GM19328 (cell line): ENCODE measurements around the gene CKS1B.
"Not testable (repeated sequence)": the region's sequence is repeated elsewhere in the genome, so short reads cannot be mapped to it uniquely, and the experiment has no call there.

Source experiments
- ATAC-seq: cut with Tn5 transposase; IDR thresholded peaks from one replicate; pipeline ENCODE4 v1.9.1; 2021; ENCODE audit warnings: mild to moderate bottlenecking, moderate library complexity; ENCODE audit not compliant: unreplicated experiment

Gene CKS1B

DNA sequence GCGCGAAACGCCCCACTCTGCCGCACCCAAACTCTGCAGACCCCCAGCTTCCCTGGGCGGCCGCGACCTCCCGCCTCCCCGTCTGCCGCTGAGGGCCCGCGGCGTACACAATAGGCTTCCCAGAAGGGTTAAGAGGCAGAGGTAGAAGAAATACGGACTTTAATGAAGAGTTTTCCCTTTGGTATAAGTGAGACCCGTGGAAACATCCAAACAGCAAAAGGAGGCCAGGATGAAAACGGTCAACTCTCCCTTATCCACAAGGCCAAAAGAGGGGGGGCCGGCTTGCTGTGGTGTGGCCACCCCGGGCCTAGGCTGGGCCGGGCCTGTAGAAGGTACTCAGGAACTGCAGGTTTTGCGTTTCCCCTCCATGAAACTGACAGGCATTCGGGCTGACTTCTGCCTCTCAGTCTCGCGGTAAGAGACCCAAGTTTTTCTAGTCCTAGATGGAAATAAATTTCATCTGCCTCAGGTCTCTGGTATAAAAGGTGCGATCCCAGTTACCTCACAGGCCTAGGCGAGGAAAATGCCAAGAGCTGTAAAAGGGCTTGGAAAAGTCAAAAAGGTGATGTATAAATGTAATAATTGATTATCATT is 12.2 kb upstream of the CKS1B start:
- ATAC-seq, result no peak

DNA sequence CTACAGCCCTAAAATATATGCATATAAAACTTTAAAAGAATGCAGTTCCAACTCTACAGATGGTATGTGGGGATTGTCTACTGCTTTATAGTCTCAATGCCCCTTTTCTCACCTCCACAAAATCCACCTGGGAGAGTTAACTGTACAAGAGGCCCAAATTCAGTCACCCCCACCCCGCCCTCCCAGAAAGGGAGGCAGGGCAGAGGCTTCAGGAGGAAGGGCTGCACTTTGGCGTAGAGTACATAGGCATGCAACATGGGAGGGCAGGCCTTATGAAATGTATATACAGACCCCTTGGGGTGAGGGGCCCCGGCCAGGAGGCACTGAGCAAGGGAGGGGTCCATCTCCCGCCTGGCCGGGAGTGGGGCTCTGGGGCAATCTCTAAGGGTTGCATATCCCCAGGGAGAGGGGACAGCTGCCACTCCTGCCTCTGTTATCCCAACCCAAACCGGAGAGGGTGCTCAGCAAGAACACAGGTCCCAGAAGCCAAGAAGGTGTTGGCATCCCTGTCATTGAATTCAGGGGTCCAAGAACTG is 11.6 kb upstream of the CKS1B start:
- no peak for ATAC-seq

DNA sequence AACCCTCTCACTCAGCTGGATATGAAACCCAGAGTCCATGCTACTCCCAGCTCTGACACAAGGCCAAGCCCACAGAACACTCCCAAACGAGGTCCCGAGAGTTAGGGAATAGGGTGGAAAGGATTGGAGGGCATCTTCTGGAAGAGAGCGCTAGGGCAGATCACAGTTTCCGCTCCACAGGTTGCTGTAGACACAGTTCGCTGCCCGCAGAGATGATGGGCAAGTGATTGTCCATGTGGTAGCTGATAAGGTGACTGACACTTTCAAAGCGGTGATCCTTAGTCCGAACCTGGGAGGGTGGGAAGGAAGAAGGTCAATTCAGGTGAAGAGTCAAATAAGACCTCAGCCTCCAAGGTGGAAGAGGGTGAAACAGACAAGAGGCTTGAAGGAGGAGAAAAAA is 10.8 kb upstream of the CKS1B start:
- no peak for ATAC-seq

DNA sequence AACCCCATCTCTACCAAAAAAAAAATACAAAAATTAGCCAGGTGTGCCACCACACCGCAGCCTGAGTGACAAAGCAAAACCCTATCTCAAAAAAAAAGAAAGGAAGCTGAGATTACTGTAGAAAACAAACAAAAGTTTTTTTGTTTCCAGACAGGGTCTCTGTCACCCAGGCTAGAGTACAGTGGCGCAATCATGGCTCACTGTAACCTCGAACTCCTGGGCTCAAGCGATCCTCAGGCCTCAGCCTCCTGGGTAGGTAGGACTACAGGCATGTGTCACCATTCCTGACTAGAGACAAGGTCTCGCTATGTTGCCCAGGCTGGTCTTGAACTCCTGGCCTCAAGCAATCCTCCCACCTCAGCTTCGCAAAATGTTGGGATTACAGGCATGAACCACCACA is 10.1 kb upstream of the CKS1B start:
- ATAC-seq, result no peak

DNA sequence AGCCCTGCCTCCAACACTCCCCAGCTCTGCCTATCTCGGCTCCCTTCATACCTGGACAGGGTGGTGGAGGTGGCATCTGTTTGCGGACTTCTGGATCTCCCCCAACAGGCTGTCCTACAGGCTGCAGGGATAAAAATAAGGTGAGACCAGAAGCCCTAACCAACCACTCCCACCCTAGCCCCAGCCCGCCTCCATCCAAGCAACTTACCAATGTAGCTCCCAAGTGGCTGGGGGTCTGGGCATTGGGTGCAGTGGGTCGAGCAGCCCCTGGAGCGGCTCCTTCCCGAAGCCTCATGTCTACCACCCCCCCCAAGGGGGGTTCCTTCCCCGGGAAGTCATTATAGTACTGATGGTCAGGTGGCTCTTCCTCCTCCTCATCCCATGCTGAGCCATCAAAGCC is 8.4 kb upstream of the CKS1B start:
- no peak for ATAC-seq

DNA sequence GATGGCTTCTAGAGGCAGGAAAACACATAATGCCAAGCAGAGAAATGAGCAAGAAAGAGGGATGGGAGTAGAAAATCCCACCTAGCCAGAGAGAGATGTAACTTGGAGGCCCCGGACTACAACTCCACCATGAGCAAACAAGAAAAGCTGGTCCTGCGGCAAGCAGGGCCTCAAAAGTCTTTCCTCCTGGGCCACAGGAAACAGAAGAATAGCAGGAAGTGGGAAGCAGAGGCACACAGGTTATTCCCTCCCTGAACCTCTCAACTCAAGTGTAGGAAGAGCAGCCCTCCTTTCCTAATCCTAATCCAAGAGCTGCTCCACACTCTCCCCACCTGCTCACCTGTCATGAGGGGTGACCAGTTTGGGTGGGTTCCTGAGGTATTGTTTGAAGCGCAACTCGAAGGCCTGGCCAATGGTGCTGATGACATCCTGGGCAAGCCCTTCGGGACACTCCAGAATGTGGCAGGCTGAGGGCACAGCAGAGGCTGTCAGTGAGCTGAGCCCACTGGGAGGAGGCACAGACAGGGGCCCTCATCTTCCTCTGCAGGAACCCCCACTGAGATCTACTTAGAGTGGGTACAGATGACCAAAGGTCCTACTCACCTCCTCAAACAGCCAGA is 7.0 kb upstream of the CKS1B start:
- ATAC-seq, result no peak

DNA sequence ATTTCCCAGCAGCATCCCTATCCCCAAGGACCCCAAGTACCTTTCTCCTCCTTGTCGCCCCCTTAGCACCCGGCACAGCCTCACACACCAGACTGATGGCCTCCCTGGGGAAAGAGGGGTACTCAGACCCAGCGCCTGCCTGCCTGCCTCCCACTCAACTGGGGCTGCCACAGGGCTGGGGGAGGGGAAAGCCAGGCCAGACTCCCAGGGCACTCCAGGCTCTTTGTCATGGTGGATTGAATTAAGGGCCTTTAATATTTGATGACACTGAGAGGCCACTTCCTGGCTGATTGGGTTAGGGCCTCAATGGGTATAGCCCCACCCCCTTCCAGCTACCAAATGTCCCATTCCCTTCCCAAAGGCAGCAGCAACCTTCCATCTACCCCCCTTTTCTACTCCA is 5.8 kb upstream of the CKS1B start:
- ATAC-seq, result no peak

DNA sequence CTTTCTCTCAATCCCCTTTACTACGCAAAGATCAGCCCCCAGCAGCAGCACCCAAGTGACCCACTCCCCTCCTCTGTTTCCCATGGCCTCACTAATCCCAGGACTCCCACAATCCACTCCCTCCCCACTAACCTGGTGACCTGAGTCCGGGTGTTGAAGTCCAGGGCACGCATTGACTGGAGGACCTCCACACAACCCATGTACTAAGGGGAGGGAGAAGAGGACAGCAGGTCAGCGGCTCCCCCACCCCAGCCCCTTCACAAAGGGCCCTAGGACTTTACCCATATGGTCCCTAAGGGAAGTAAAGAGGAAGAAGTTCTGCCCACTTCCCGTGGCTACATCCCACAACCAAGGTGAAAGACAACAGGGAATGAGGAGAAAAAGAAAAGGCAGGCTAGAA is 5.2 kb upstream of the CKS1B start:
- no peak for ATAC-seq

DNA sequence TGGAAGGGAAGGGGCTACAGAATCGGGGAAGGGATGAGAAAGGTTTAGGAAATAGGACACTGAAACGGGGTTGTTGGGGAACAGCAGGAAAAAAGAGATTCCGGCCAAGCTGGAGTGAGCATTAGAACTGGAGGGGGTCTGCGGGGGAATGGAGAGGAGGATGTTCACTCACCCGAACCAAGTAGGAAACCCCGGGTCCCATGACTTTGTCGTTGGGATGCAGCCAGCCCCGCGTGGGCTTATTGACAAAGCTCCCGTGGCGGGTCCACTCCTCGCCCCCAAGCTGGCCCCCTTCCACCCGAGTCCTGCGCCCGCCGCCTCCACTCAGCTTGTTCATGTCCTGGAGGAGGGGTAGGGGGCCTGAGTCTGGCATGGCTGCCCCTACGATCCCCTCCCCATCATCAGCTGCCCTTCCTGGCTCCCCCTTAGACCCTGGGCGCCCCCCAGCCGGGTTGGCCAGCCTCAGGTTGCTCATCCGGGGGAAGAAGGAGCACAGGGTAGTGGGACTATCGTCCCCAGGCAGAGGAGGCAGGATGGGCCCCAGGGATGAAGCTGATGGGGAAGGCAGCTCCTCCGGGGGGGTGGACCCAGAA is 4.5 kb upstream of the CKS1B start:
- ATAC-seq, result no peak

DNA sequence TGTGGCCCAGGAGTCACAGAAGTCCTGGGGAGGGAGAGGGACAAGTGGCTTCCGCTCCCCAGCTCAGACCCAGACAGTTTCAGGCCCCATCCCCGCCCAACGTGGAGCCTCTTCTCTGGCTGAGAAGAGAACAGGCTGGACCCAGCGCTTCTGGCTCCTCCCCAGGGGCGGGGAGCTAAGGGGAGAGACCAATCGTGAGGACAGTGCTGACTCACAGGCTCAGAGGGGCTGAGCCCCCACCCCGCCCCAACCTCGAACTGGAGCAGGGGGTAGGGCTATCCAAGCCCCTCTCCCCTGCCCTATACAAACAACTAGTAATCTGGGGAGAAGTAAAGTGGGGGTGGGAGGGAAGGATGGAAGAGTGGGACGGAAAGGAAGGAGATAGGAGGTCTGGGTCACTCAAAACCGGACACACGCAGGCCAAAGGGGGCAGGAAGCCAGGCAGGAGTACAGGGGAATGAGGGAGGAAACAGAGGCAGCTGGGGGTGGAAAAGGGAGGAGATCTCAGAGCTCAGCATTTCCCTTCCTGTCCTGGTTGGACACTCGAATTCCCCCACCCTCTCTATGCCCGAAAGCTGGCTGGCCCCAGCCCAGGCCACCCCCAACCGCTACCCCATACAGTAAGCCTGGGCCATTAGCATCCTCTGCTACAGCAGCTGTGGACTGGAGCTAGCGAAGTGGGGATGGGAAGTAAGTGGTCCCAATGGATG is 3.7 kb upstream of the CKS1B start, which contains the start of gene SHC1:
Gene SHC1, minus strand, starts transcription at position 117 of the 710 bp plus-strand sequence. CDS start 221 bp downstream, outside the sequence.
- ATAC-seq, result no peak

DNA sequence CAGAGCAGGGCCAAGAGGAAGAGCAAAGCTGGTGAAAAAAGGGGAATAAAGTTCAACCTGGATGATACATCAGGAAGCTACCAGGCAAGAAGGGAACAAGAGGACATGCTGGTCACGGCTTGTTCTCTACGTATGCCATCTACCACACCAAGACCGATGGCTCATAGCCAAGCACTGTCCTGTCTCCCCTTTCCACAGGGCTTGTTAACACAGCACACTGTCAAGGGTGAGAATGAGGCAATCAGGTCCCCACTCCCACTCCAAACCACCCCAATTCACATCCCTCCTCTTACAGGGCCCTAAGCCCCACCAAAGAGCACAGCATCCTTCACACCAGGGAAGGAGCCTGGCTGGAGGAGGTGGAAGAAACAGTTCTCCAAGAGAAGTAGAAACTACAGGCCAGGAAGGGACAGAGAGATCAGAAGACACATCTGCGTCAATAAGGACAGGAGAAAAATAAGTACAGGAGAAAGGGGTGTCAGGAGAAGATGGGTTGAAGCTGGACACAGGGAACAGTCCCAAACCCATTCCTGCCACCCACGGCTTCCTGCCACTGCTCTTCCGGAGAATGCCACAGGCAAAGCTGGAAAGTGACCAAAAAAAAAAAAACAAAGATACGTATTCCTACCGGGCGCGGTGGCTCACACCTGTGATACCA is 3.0 kb upstream of the CKS1B start:
- no peak for ATAC-seq

DNA sequence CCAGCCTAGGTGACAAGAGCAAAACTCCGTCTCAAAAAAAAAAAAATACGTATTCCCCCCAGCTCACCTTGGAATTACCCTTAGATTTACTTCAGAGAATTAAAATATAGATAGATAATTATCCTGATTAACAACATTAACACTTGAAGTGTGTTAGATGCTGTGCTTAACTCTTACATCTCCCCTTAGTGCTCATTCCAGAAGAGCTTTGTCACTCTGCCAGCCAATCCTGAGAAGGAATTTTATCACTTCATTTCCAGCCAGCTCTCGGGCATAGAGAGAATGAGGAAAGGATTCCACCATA is 2.3 kb upstream of the CKS1B start:
- no peak for ATAC-seq

DNA sequence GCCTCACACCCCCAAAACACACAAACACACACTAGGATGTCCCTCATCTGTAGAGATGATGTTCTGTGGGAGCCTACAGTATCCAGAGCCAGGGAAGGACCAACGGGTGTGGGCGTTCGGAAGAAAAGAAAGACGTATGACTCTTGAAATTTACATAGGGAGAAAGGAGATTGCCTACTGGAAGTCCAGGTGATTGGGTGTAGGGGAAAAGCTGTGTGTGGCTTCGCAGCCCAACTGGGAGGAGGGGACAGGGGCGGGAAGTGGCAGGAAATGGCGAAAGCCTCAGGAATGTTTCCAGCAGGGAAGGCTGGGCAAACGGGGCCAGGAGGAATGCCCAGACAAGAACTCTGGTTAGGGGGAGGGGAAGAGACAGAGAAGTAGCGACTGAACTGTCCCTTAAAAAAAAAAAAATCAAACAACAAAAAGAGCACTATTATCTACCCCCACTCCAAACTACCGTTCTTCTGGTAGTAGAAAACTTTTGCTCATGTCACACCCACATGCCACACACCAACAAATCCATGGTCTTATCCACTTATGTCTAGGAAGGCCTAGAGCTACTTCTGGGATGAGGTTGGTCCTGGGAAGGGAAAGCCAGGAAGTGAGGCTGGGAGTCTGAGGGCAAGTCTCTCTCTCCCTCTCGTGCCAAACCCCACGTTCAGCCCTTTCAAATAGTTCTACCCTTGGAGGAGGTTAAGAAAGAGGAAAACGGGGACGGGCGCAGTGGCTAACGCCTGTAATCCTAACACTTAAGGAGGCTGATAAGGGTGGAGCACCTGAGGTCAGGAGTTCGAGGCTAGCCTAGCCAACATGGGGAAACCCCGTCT is 1.8 kb upstream of the CKS1B start:
- no peak for ATAC-seq

DNA sequence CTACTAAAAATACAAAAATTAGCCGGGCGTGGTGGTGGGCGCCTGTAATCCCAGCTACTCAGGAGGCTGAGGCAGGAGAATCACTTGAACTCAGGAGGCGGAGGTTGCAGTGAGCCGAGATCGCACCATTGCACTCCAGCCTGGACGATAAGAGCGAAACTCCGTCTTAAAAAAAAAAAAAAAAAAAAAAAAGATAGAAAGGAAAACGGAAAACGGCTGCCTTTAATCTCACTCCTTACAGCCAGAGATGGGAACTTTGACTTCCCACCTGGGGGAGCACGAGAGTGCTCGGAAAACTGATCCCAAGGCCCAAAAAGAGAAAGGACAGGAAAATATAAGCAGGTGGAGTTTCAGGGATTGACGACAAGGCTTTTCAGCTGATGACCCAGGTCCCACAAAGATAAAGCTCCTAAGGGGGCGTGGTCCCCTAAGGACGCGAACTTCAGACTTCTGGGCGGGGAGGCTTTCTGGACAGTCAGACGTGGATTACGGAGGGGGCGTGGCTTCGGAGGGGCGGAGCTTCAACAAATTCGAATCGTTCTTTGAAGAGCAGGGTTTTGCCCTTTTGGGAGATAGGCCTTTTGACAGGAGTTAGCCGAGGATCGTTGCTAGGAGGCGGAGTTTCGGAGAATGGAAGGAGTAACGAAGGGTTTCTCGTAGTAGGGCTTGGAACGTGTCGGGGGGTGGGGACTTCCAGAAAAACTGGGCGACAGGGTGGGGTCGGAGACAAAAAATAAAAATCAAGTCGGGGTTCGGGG is 958 bp upstream of the CKS1B start:
- no peak for ATAC-seq

DNA sequence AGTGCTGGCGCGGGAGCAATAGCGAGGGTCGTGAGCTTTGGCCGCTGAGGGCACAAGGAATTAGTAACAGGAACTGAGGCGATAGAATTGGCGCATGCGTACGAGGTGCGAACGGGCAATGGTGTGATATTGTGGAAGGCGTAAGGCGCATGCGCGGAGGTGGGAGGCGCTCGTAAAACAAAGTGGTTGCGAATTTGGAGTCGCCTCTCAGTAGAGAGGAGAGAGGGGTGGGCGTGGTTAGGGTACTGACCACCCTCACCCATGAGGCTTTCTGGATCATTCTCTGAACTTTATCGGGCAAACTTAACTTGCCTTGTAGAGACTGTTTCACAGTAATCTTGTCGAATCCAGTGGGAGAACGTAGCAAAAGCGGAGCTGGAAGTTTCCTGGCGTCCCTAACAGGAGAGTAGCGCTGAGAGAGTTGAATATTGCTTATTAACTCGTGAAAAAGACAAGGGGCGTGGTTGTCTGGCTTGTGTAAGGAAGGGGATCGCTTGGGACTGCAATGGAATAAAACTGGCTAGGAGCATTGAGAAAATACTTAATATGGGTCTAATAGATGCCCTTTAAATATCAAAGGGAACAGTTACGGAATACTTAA is 427 bp downstream of the CKS1B start:
- peak; percentile 40 for ATAC-seq

DNA sequence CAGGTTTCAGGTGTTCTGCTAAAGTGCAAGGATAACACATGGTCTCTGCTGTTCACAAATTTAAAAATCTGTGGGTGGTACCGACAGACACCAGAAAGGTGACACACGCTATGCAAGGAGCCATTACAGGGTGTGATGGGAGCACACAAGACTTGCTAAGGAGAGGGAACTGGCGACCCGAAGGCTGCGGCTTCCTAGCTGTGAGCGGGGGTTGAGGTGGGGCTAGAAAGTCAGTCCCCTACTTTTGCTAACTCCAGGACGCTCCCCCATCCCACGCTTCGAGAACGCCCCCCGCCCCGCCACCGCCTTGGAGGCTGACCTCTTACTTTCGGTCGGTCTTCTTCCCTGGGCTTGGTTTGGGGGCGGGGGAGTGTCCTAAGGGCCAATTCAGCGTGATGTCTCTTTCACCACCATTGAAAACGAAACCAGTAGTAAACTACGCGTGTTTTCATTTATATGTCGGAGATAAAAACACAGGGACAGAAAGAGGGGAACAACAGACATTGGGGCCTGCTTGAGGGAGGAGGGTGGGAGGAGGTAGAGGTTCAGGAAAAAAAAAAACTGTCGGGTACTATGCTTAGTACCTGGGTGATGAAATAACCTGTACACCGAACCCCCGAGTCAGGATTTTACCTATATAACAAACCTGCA is 1.1 kb downstream of the CKS1B start:
- ATAC-seq, result no peak

DNA sequence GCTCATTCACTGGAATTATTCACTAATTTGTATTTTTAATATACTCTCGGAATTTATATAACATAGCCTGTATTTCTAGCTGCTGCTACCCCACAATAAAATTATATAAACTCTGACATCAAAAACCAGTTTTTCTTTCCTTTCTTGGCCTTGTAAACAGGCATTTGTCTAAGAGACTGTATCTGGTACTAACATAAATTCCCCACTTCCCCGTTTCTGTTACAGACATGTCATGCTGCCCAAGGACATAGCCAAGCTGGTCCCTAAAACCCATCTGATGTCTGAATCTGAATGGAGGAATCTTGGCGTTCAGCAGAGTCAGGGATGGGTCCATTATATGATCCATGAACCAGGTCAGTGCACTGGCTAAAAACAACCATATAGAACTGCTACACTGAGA is 3.3 kb downstream of the CKS1B start:
- not testable (repeated sequence) for ATAC-seq

DNA sequence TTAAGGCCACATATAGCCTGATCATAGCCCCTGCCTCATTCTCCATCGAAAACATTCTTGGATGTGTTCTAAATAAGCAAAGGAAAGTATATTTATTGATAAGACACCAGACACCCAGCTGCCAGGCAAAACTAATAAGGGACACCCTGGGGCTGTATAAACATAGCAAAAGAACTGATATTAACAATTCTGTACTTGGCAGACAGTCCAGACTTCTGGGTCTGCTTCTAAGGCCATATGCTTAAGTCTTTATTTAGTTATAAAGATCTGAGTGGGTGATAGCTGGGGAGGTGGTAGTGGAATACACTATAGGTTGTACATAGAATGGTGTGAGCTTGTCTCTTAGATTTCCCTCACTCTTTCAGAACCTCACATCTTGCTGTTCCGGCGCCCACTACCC is 3.9 kb downstream of the CKS1B start:
- no peak for ATAC-seq

DNA sequence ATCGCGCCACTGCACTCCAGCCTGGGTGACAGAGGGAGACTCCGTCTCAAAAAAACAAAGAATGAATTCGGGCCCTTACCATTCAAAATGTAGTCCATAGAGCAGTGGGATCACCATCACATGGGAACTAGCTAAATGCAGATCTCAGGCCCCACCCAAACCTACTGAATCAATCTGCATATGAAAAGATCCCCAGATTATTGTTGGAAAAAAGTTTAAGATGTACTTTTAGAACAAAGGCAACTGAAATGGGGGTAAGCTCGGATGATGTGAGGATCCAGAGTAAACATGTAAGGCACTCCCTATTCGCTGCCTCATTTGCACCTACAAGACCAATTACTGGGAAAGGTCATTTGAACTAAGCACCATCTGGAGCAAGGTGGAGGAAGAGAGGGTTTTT is 7.9 kb downstream of the CKS1B start:
- no peak for ATAC-seq
